Caki2 (cell line): ENCODE results near the gene SP7. TPM values are rescaled to one million over a fixed set of nuclear protein-coding genes. Genes with fewer than 3 reads are reported as not detected.
A peak's percentile ranks its signal among the peaks of the same experiment; 100 is the strongest.
"Not testable (repeated sequence)": the region's sequence is repeated elsewhere in the genome, so short reads cannot be mapped to it uniquely, and the experiment has no call there.

ENCODE experiments used
- DNase-seq: peaks from one replicate; pipeline ENCODE4 v3.0.0-alpha.2; 2015; ENCODE audit warnings: low read depth
- in situ Hi-C: cut with HindIII; loops from 2 replicates; pipeline ENCODE4 v1.10.0; 2016; ENCODE audit warnings: low sequenced_read_pairs, low pct_unique_long_range_greater_than_20kb, mixed read lengths
- total RNA-seq: library from RNA; depleted of rRNA; stranded (reverse); fragments of >200 nt; shearing (Covaris generic); gene quantifications from 2 replicates; pipeline ENCODE4 v1.2.3, GENCODE V29; 2014; ENCODE audit warnings: low replicate concordance; rRNA removed

The SP7 gene
- total RNA-seq = not detected in 2 replicates

DNA sequence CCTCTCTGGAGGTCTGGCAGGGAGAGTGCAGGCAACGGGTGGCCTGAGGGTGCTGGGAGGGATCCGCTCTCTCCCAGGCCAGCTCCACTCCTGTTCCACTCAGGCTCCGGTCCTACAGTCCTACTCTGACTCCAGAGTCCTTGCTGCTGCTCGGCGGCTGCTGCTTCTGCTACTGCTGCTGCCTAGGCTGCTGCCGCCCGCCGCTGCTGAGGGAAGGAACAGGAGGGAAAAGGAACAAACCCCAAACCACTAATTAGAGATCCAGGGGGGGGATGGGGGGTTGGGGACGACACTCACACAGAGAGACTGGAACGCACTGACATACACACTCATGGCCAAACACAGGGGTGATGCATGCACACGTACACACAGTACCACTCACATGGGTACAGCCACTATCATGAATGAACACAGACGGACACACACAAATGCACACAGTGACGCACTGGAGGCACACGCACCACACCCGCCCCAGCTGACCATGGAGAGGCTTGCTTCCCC lies at the start of gene SP7:
TSS of gene SP7 (minus strand) at position 174 of the 501 bp plus-strand sequence. CDS start 708 bp downstream, outside the sequence.
- in situ Hi-C loops = no loop called here
- DNase-seq = no peak

- no peak for DNase-seq
- in situ Hi-C loops = no loop called here
These were observed 47.1 kb upstream of the SP7 start for GRCh38 chr12:53383258-53383657.

DNA sequence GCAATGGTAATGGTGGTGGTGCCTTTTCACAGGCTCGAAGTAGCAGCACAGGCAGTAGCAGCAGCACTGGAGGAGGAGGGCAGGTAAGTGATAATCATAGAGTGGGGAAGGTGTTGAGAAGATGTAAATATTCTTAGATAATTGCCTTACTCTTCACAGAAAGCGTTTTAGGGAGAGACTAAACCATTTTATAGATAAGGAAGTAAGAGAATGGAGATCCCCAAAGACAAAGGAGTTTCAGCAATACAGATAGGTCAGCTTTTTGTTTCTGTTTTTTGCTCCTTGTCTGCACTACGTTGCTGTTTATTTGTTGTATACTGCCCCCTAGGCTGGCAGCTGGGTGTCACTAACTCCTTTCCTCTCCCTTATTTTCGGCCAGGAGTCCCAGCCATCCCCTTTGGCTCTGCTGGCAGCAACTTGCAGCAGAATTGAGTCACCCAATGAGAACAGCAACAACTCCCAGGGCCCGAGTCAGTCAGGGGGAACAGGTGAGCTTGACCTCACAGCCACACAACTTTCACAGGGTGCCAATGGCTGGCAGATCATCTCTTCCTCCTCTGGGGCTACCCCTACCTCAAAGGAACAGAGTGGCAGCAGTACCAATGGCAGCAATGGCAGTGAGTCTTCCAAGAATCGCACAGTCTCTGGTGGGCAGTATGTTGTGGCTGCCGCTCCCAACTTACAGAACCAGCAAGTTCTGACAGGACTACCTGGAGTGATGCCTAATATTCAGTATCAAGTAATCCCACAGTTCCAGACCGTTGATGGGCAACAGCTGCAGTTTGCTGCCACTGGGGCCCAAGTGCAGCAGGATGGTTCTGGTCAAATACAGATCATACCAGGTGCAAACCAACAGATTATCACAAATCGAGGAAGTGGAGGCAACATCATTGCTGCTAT lies 45.8 kb upstream of the SP7 start:
- in situ Hi-C loops = no loop called here
- DNase-seq = peak; percentile 95

- in situ Hi-C loops = no loop called here
- no peak for DNase-seq
These were observed 44.9 kb upstream of the SP7 start for GRCh38 chr12:53380794-53381730.

DNA sequence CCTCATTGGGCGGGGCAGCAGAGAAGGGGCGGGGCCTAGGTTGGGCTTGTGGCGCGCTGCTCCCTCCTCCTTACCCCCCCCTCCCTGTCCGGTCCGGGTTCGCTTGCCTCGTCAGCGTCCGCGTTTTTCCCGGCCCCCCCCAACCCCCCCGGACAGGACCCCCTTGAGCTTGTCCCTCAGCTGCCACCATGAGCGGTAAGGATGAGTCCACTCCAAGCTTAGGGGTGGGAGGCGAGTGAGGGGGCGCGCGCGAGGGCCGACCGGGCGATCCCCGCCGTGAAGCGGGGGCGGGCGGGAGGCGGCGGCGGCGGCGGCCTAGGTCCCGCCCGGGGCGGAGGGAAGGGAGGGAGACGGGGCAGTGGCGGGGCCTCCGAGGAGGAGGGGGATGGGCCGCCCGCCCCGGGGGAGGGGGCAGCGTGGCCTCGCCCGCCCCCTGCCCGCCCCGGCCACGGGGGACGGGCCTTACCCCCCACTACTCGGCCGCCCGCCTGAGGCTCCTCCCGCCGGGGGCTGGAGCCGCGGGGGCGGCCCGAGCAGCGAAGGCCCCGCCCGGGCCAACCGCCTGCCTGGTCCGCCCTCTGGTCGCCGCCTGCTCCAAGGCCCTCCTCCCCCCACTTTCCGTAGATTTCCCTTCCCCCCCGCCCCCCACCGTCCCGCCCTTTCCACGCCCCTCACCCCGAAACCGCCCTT lies 44.1 kb upstream of the SP7 start, which contains the start of gene SP1:
TSS of gene SP1 (plus strand) at position 73 of the 690 bp plus-strand sequence. CDS start at position 189, 116 bp downstream.
- DNase-seq = peak; percentile 95
- in situ Hi-C loops = no loop called here

- DNase-seq = peak; percentile 100
- in situ Hi-C loops = no loop called here
These were observed 43.4 kb upstream of the SP7 start for GRCh38 chr12:53379389-53380103.

GRCh38 chr12:53378724-53379388 lies 42.7 kb upstream of the SP7 start:
- in situ Hi-C loops = no loop called here
- no peak for DNase-seq

- no peak for DNase-seq
- in situ Hi-C loops = no loop called here
These were observed 42.1 kb upstream of the SP7 start for GRCh38 chr12:53378222-53378621.

- in situ Hi-C loops = no loop called here
- no peak for DNase-seq
These were observed 40.6 kb upstream of the SP7 start for GRCh38 chr12:53376747-53377146.

- DNase-seq, in situ Hi-C loops: not testable (repeated sequence)
These were observed 38.1 kb upstream of the SP7 start for GRCh38 chr12:53374277-53374676.

GRCh38 chr12:53373554-53374133 lies 37.5 kb upstream of the SP7 start:
- in situ Hi-C loops = not testable (repeated sequence)

DNA sequence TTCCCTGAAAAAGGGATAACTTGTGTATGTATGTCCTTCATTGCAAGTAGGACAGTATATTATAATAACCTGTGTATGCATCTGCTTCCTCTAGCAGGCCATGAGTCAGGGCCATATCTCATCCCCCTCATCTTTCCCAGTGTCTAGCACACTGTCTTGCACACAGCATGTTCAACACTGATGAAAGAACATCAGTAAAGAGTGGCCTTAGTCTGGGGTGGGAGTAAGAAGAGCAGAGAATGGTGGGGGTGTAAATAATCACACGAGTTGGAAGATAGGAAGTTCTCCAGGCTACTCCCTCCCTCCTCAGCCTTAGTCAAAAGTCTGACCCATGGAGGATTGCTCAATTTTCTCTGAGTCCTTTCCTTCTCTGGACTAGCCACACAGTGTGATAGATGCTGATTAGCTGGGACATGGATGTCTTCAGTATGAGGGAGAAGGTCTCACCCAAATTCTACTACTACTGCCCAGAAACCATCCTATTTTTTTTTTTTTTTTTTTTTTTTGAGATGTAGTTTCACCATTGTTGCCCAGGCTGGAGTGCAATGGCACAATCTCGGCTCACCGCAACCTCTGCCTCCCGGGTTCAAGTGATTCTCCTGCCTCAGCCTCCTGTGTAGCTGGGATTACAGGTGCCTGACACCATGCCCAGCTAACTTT lies 29.2 kb upstream of the SP7 start:
- no peak for DNase-seq
- in situ Hi-C loops = no loop called here

More at GRCh38 chr12:53373554-53374133, 37.5 kb upstream of the SP7 start:
- not testable (repeated sequence) for DNase-seq

- DNase-seq, in situ Hi-C loops: not testable (repeated sequence)
These were observed 25.5 kb upstream of the SP7 start for GRCh38 chr12:53361638-53362037.

DNA sequence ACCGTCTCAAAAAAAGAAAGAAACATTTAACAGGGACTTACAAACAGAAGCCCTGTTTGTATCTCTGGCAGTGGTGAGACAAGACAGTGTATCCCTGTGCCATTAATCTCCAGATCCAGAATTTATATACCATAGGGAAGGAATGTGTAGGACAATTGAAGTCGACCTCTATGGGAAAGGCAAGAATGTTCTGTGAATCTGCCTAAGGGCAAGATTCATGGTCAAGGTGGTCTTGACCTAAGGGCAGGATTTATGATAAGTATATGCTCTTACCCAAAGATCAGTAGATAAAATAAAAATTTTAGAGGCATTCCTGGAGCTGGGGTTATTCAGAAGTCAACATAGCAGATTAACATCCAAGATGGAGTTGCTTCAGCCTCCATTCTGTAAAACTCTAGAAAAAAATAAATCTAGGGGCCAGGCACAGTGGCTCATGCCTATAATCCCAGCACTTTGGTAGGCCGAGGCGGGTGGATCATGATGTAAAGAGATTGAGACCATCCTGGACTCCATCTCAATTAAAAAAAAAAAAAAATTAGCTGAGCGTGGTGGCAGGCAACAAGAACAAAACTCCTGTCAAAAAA lies 22.8 kb upstream of the SP7 start:
- in situ Hi-C loops = no loop called here

DNA sequence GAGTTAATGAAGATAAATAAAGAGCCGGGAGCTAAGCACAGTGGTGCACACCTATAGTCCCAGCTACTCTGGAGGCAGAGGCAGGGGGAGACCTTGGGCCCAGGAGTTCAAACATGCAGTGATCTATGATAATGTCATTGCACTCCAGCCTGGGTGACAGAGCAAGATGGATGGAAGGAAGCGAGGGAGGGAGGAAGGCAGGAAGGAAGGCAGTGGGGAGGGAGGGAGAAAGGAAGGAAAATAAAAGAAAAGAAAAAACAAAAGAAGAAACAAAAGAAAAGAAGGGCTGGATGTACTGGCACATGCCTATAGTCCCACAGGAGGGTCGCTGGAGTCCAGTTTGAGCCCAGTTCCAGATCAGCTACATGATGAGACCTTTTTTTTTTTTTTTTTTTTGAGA lies 19.0 kb upstream of the SP7 start:
- in situ Hi-C loops = no loop called here
- DNase-seq = no peak

More for the DNA sequence above, 22.8 kb upstream of the SP7 start:
- DNase-seq = no peak

GRCh38 chr12:53353257-53353655 lies 17.1 kb upstream of the SP7 start:
- in situ Hi-C loops = no loop called here
- DNase-seq = no peak
